Psoas muscle (tissue), 8 donors: ENCODE results near the gene ZNF280D. TPM values are rescaled to one million over a fixed set of nuclear protein-coding genes. Genes with fewer than 3 reads are reported as not detected.

ENCODE experiments used
- ATAC-seq, 4 donors: fragments of 200-7000 bp; cut with Tn5 transposase; one replicate each; pipeline ENCODE4 v1.9.1; 2020; ENCODE audit warnings: moderate library complexity in 3 of 4, mild to moderate bottlenecking in 2 of 4
- DNase-seq, 2 donors: peaks; one replicate each; pipeline ENCODE4 v3.0.0-alpha.2; 2020
- H3K27ac ChIP-seq: fragments of 200-600 bp; one replicate; pipeline ENCODE4 v1.8.0; 2022
- H3K27me3 ChIP-seq, 3 donors: fragments of 200-600 bp in 1 of 3; one replicate each; pipeline versions ENCODE4 v1.6.1 to v1.8.0; 2013 to 2022; ENCODE audit warnings: low read length in 2 of 3, mild to moderate bottlenecking in 2 of 3, moderate library complexity in 1 of 3; ENCODE audit not compliant: insufficient read depth in 3 of 3
- H3K36me3 ChIP-seq, 2 donors: fragments of 200-600 bp in 1 of 2; one replicate each; pipeline versions ENCODE4 v1.6.1 to v1.8.0; 2013 to 2022; ENCODE audit warnings: low read depth in 1 of 2, mild to moderate bottlenecking in 1 of 2, moderate library complexity in 1 of 2; ENCODE audit not compliant: insufficient read depth in 1 of 2
- H3K4me1 ChIP-seq: fragments of 200-600 bp; one replicate; pipeline ENCODE4 v1.8.0; 2022
- H3K4me3 ChIP-seq: fragments of 200-600 bp; one replicate; pipeline ENCODE4 v1.8.0; 2022; ENCODE audit warnings: mild to moderate bottlenecking
- H3K9me3 ChIP-seq: fragments of 200-600 bp; one replicate; pipeline ENCODE4 v1.8.0; 2022
- CTCF ChIP-seq: fragments of 200-600 bp; IDR thresholded peaks from one replicate; pipeline ENCODE4 v1.8.0; 2022; ENCODE audit warnings: antibody characterized with exemption
- WGBS, 3 donors: extraction: QIAGEN DNeasy Blood & Tissue Kit; methylation state at CpG; one replicate each; pipeline versions ENCODE4 v1.1.6 to v1.1.7; 2013; 5-methylcytosine and 5-hydroxymethylcytosine counted together
- intact Hi-C, 2 donors: fragments of 100-400 bp; cut with DNase I; formaldehyde crosslinking; loops; one replicate each; pipeline versions ENCODE4 v1.11.0 to v1.14.2; 2022
- polyA plus RNA-seq, 3 donors: library from polyadenylated mRNA; stranded (reverse); fragments of 200-250 nt; gene quantifications; one replicate each; pipeline ENCODE4 v1.2.3, GENCODE V29; 2013
- total RNA-seq, 4 donors: library from RNA; stranded (reverse); fragmentation: NEBNext Ultra II Directional in 2 of 4; extraction: Animal tissue kit (Norgen Biotek cat#: 25700) in 2 of 4; gene quantifications; one replicate each; pipeline versions ENCODE4 v1.2.1 to v1.2.4, GENCODE V29; 2021 to 2023
- donor health status: healthy with polysubstance abuse.
- donor health status: DM: no; HTN: no; CAD: no; lungs with moderate emphysema.
- donor health status: Bipolar disorder and iron deficiency.
- donor health status: healthy.
- donor health status: DM: yes; HTN: yes; CAD: no.
- donor health status: DM: no; HTN: no; CAD: no.
- donor health status: DM: no; HTN: no; CAD: no.
- donor health status: DM: yes; HTN: yes; CAD: no.

Gene ZNF280D
- total and polyA plus RNA-seq, 7 donors, result 5.3 to 25.3 (median 20.8) TPM

GRCh38 chr15:56600380-56600779, 132.9 kb downstream of the ZNF280D start:
- DNase-seq (no peak), ATAC-seq (no peak)
- Histone ChIP-seq H3K36me3 (no peaks in the 10 kb centered on the region), H3K27me3 (no peaks in the 10 kb centered on the region), H3K9me3 (peaks cover 16% of the 10 kb centered on the region), H3K27ac (no peak overlapping the region), H3K4me1 (no peaks in the 10 kb centered on the region), H3K4me3 (no peak overlapping the region)
- WGBS, 3 donors, result 96 to 100% (median 96%) methylated on average over 1 of the region's 1 CpG
- intact Hi-C loops, result no loop called here
- TF ChIP-seq CTCF, result no peak

GRCh38 chr15:56598991-56599390, 134.3 kb downstream of the ZNF280D start:
- TF ChIP-seq CTCF, result no peak

GRCh38 chr15:56587686-56588085, 145.6 kb downstream of the ZNF280D start:
- no peak overlapping the region for H3K4me3 ChIP-seq
- 92 to 95% (median 95%) methylated on average over 2 of the region's 2 CpGs for WGBS, 3 donors

More at GRCh38 chr15:56598991-56599390, 134.3 kb downstream of the ZNF280D start:
- Histone ChIP-seq H3K4me3 (no peak overlapping the region), H3K4me1 (no peaks in the 10 kb centered on the region), H3K36me3 (no peaks in the 10 kb centered on the region), H3K9me3 (peaks cover 14% of the 10 kb centered on the region), H3K27ac (no peak overlapping the region), H3K27me3 (no peaks in the 10 kb centered on the region)
- WGBS, 3 donors, result 55 to 78% (median 68%) methylated on average over 5 of the region's 5 CpGs
- DNase-seq, result no peak
- intact Hi-C loops, result no loop called here
- ATAC-seq, result no peak

GRCh38 chr15:56586206-56586605, 147.1 kb downstream of the ZNF280D start:
- Histone ChIP-seq H3K36me3 (no peaks in the 10 kb centered on the region), H3K27ac (no peak overlapping the region), H3K9me3 (peaks cover 15% of the 10 kb centered on the region)

More at GRCh38 chr15:56587686-56588085, 145.6 kb downstream of the ZNF280D start:
- ATAC-seq (no peak), DNase-seq (no peak)
- Histone ChIP-seq H3K27ac (no peak overlapping the region), H3K36me3 (no peaks in the 10 kb centered on the region), H3K27me3 (no peaks in the 10 kb centered on the region), H3K4me1 (no peaks in the 10 kb centered on the region), H3K9me3 (peaks cover 15% of the 10 kb centered on the region)
- intact Hi-C loops, result no loop called here
- no peak for TF ChIP-seq CTCF

More at GRCh38 chr15:56586206-56586605, 147.1 kb downstream of the ZNF280D start:
- DNase-seq, result no peak
- no peak for TF ChIP-seq CTCF
- no peak overlapping the region for H3K4me3 ChIP-seq
- ATAC-seq, result no peak
- no peaks in the 10 kb centered on the region for H3K27me3 ChIP-seq
- intact Hi-C loops, result no loop called here
- no peaks in the 10 kb centered on the region for H3K4me1 ChIP-seq
